NT2/D1 (cell line): ENCODE measurements around the gene DLK1.

Experiments used
- YY1 ChIP-seq: IDR thresholded peaks from 2 replicates; pipeline ENCODE4 v1.6.1; 2011; ENCODE audit not compliant: insufficient read length, insufficient read depth
- ZNF274 ChIP-seq: IDR thresholded peaks from 2 replicates; pipeline ENCODE4 v1.6.1; 2011; ENCODE audit warnings: mild to moderate bottlenecking, low read depth, low read length

GRCh38 chr14:100762089-100762515 lies 35.4 kb downstream of the DLK1 start:
- TF ChIP-seq YY1 (no peak), ZNF274 (no peak)
